Skeletal muscle satellite cell (primary cell): Measurements from ENCODE around the gene HSD11B1.

Experiments used
- H3K27me3 ChIP-seq: 2 replicates; pipeline ENCODE4 v1.7.0; 2013; ENCODE audit warnings: low read length; ENCODE audit not compliant: control insufficient read depth, insufficient read depth
- H3K36me3 ChIP-seq: 2 replicates; pipeline ENCODE4 v1.7.0; 2013; ENCODE audit warnings: mild to moderate bottlenecking, control low read depth, low read length; ENCODE audit not compliant: insufficient read depth
- H3K4me1 ChIP-seq: 2 replicates; pipeline ENCODE4 v1.7.0; 2013; ENCODE audit warnings: low read length; ENCODE audit not compliant: control insufficient read depth, insufficient read depth
- H3K4me2 ChIP-seq: 2 replicates; pipeline ENCODE4 v1.7.0; 2013; ENCODE audit warnings: mild to moderate bottlenecking, low read length
- H3K4me3 ChIP-seq: 2 replicates; pipeline ENCODE4 v1.7.0; 2013; ENCODE audit warnings: low read length
- H3K9ac ChIP-seq: 2 replicates; pipeline ENCODE4 v1.7.0; 2013; ENCODE audit warnings: mild to moderate bottlenecking, low read depth, low read length, moderate library complexity
- H3K9me3 ChIP-seq: replicated peaks from 2 replicates; pipeline ENCODE4 v1.7.0; 2013; ENCODE audit warnings: mild to moderate bottlenecking, control low read depth, low read length

The HSD11B1 gene

GRCh38 chr1:209672705-209673630 lies 31.7 kb upstream of the HSD11B1 start:
- H3K36me3 ChIP-seq, result no peaks in the 10 kb centered on the region
- H3K9me3 ChIP-seq, result no peaks in the 10 kb centered on the region
- H3K4me1 ChIP-seq, result peaks cover 19% of the 10 kb centered on the region
- H3K4me3 ChIP-seq, result no peak overlapping the region
- peaks cover 68% of the 10 kb centered on the region for H3K27me3 ChIP-seq
- no peak overlapping the region for H3K4me2 ChIP-seq
- no peak overlapping the region for H3K9ac ChIP-seq

GRCh38 chr1:209673631-209674417 lies 30.8 kb upstream of the HSD11B1 start:
- Histone ChIP-seq H3K4me2 (no peak overlapping the region), H3K36me3 (no peaks in the 10 kb centered on the region), H3K9ac (no peak overlapping the region), H3K4me3 (no peak overlapping the region), H3K9me3 (no peaks in the 10 kb centered on the region), H3K27me3 (peaks cover 74% of the 10 kb centered on the region), H3K4me1 (peaks cover 19% of the 10 kb centered on the region)

GRCh38 chr1:209674957-209675564 lies 29.6 kb upstream of the HSD11B1 start, which contains the start of gene G0S2:
G0S2 (plus strand) TSS chr1:209675412; CDS start chr1:209675685, 273 bp downstream.
- Histone ChIP-seq H3K4me1 (peaks cover 19% of the 10 kb centered on the region), H3K4me3 (peak within 1 kb of the TSS; percentile 75), H3K36me3 (no peaks in the 10 kb centered on the region), H3K4me2 (peak within 1 kb of the TSS; percentile 96), H3K9me3 (no peaks in the 10 kb centered on the region), H3K27me3 (peaks cover 75% of the 10 kb centered on the region), H3K9ac (no peak within 1 kb of the TSS)

GRCh38 chr1:209675565-209676154 lies 29.0 kb upstream of the HSD11B1 start:
- Histone ChIP-seq H3K4me3 (peak overlapping the region; percentile 75), H3K4me2 (peak overlapping the region; percentile 96), H3K9ac (no peak overlapping the region), H3K4me1 (peaks cover 19% of the 10 kb centered on the region), H3K9me3 (no peaks in the 10 kb centered on the region), H3K27me3 (peaks cover 74% of the 10 kb centered on the region), H3K36me3 (no peaks in the 10 kb centered on the region)

GRCh38 chr1:209678981-209679539 lies 25.6 kb upstream of the HSD11B1 start:
- H3K27me3 ChIP-seq, result peaks cover 60% of the 10 kb centered on the region
- H3K9me3 ChIP-seq, result no peaks in the 10 kb centered on the region
- H3K4me2 ChIP-seq, result no peak overlapping the region
- H3K4me3 ChIP-seq, result no peak overlapping the region
- H3K9ac ChIP-seq, result no peak overlapping the region
- H3K4me1 ChIP-seq, result peaks cover 14% of the 10 kb centered on the region
- no peaks in the 10 kb centered on the region for H3K36me3 ChIP-seq

- H3K4me3 ChIP-seq, result no peak overlapping the region
- H3K9ac ChIP-seq, result no peak overlapping the region
- H3K4me2 ChIP-seq, result no peak overlapping the region
- peaks cover 16% of the 10 kb centered on the region for H3K27me3 ChIP-seq
- H3K9me3 ChIP-seq, result no peaks in the 10 kb centered on the region
- H3K4me1 ChIP-seq, result peaks cover 10% of the 10 kb centered on the region
- H3K36me3 ChIP-seq, result no peaks in the 10 kb centered on the region
Observed at GRCh38 chr1:209685821-209686220, 18.8 kb upstream of the HSD11B1 start.

- Histone ChIP-seq H3K36me3 (no peaks in the 10 kb centered on the region), H3K9ac (no peak overlapping the region), H3K4me3 (no peak overlapping the region), H3K4me1 (peaks cover 10% of the 10 kb centered on the region), H3K4me2 (no peak overlapping the region), H3K9me3 (no peaks in the 10 kb centered on the region), H3K27me3 (peaks cover 11% of the 10 kb centered on the region)
Observed at GRCh38 chr1:209686322-209686721, 18.3 kb upstream of the HSD11B1 start.

- Histone ChIP-seq H3K27me3 (peaks cover 10% of the 10 kb centered on the region), H3K4me2 (no peak overlapping the region), H3K9me3 (no peaks in the 10 kb centered on the region), H3K4me3 (no peak overlapping the region), H3K9ac (no peak overlapping the region), H3K4me1 (peaks cover 12% of the 10 kb centered on the region), H3K36me3 (no peaks in the 10 kb centered on the region)
Observed at GRCh38 chr1:209688746-209689234, 15.9 kb upstream of the HSD11B1 start.

GRCh38 chr1:209689477-209689876 lies 15.2 kb upstream of the HSD11B1 start:
- no peaks in the 10 kb centered on the region for H3K36me3 ChIP-seq
- H3K27me3 ChIP-seq, result peaks cover 16% of the 10 kb centered on the region
- H3K4me1 ChIP-seq, result peaks cover 12% of the 10 kb centered on the region
- H3K9ac ChIP-seq, result no peak overlapping the region
- no peak overlapping the region for H3K4me3 ChIP-seq
- no peak overlapping the region for H3K4me2 ChIP-seq
- H3K9me3 ChIP-seq, result no peaks in the 10 kb centered on the region

GRCh38 chr1:209691237-209691636 lies 13.4 kb upstream of the HSD11B1 start:
- Histone ChIP-seq H3K4me3 (no peak overlapping the region), H3K9ac (no peak overlapping the region), H3K36me3 (no peaks in the 10 kb centered on the region), H3K4me1 (peaks cover 12% of the 10 kb centered on the region), H3K27me3 (peaks cover 19% of the 10 kb centered on the region), H3K4me2 (no peak overlapping the region), H3K9me3 (no peaks in the 10 kb centered on the region)
